HG02623 (cell line): ENCODE data around the gene CLEC17A.
A peak's percentile ranks its signal among the peaks of the same experiment; 100 is the strongest.
"Not testable (repeated sequence)": the region's sequence is repeated elsewhere in the genome, so short reads cannot be mapped to it uniquely, and the experiment has no call there.

Experiments
- ATAC-seq: cut with Tn5 transposase; IDR thresholded peaks from one replicate; pipeline ENCODE4 v1.9.1; 2021; ENCODE audit warnings: moderate library complexity; ENCODE audit not compliant: unreplicated experiment

CLEC17A gene

GRCh38 chr19:14558370-14559066 lies 24.4 kb upstream of the CLEC17A start:
- ATAC-seq = no peak

- no peak for ATAC-seq
Observed at GRCh38 chr19:14559916-14560775, 22.7 kb upstream of the CLEC17A start.

GRCh38 chr19:14560776-14561108 lies 22.1 kb upstream of the CLEC17A start:
- ATAC-seq = no peak

- no peak for ATAC-seq
Observed at GRCh38 chr19:14561249-14561648, 21.6 kb upstream of the CLEC17A start.

- ATAC-seq = no peak
Observed at GRCh38 chr19:14561847-14562351, 21.0 kb upstream of the CLEC17A start.

GRCh38 chr19:14562660-14563589 lies 20.0 kb upstream of the CLEC17A start:
- ATAC-seq = no peak

GRCh38 chr19:14563590-14563926 lies 19.3 kb upstream of the CLEC17A start:
- ATAC-seq = no peak

- ATAC-seq = no peak
Observed at GRCh38 chr19:14563989-14564651, 18.8 kb upstream of the CLEC17A start.

- not testable (repeated sequence) for ATAC-seq
Observed at GRCh38 chr19:14564652-14565297, 18.1 kb upstream of the CLEC17A start.

GRCh38 chr19:14565298-14565679 lies 17.6 kb upstream of the CLEC17A start:
- no peak for ATAC-seq

GRCh38 chr19:14565765-14566711 lies 16.8 kb upstream of the CLEC17A start:
- no peak for ATAC-seq

GRCh38 chr19:14566712-14567077 lies 16.2 kb upstream of the CLEC17A start:
- no peak for ATAC-seq

- no peak for ATAC-seq
Observed at GRCh38 chr19:14567079-14567478, 15.8 kb upstream of the CLEC17A start.

GRCh38 chr19:14570864-14571527 lies 11.9 kb upstream of the CLEC17A start:
- ATAC-seq = no peak

- peak; percentile 85 for ATAC-seq
Observed at GRCh38 chr19:14571695-14572490, 11.0 kb upstream of the CLEC17A start, which contains the start of gene NDUFB7. NDUFB7 (minus strand) TSS chr19:14572066; CDS start chr19:14572000, 66 bp downstream.

GRCh38 chr19:14575428-14575980 lies 7.4 kb upstream of the CLEC17A start:
- no peak for ATAC-seq

- ATAC-seq = no peak
Observed at GRCh38 chr19:14576363-14576762, 6.5 kb upstream of the CLEC17A start.
